GM18909 (cell line): ENCODE data around the gene CDY2A.
"Not testable (repeated sequence)": the region's sequence is repeated elsewhere in the genome, so short reads cannot be mapped to it uniquely, and the experiment has no call there.

Source experiments
- ATAC-seq: cut with Tn5 transposase; IDR thresholded peaks from one replicate; pipeline ENCODE4 v1.9.1; 2021; ENCODE audit warnings: mild to moderate bottlenecking; ENCODE audit not compliant: unreplicated experiment, poor library complexity

Gene CDY2A

GRCh38 chrY:18025487-18025886 lies at the start of gene CDY2A:
Gene CDY2A (plus strand): TSS chrY:18025787. CDS start chrY:18026115, 328 bp downstream.
- ATAC-seq: not testable (repeated sequence)

- not testable (repeated sequence) for ATAC-seq
Observed at GRCh38 chrY:17997586-17997985, 28.0 kb upstream of the CDY2A start.

- not testable (repeated sequence) for ATAC-seq
Observed at GRCh38 chrY:17998266-17998665, 27.3 kb upstream of the CDY2A start.

DNA sequence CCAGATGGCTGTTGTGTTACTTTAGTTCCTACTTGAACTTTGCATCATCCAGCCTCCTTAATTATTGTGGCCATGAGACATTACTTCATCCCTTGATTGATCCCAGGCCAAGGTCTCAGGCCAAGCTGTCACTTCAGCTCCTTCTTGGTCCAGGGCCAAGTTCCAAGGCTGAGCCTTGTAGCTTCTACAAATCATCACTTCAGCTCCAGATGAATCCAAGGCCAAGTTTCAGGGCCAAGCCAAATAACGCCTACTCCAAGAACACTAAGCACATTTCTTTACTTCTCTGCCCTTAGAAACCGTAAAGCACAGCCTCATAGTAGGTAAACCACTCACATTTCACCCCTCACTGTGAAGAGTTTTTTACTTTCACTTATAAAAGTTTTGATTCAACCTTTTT lies 1.7 kb upstream of the CDY2A start:
- not testable (repeated sequence) for ATAC-seq

- not testable (repeated sequence) for ATAC-seq
Observed at GRCh38 chrY:18028845-18029244, 3.3 kb downstream of the CDY2A start.

GRCh38 chrY:18030178-18030577 lies 4.6 kb downstream of the CDY2A start:
- ATAC-seq: not testable (repeated sequence)

- not testable (repeated sequence) for ATAC-seq
Observed at GRCh38 chrY:18034100-18034814, 8.7 kb downstream of the CDY2A start.

DNA sequence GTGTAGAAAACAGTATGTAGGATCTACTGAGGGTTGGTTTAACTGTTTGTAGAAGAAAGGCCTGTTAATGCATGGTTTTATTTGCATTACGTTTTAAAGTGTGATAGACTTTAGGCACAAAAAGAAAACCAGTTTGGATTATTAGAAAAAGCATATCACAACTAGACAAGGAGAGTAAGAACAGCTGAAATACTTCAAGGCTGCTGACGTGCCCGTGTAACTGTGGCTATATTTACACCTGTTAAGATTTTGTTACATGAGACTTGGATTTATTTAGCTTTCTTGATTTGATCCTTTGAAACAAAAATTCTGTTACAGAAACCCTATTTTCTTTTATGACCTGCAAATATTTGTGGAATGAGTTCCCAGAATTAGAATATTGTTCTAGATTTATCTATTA lies 9.3 kb downstream of the CDY2A start:
- not testable (repeated sequence) for ATAC-seq

- ATAC-seq: not testable (repeated sequence)
Observed at GRCh38 chrY:18044990-18045389, 19.4 kb downstream of the CDY2A start.

GRCh38 chrY:18048149-18049040 lies 22.8 kb downstream of the CDY2A start:
- ATAC-seq: not testable (repeated sequence)

DNA sequence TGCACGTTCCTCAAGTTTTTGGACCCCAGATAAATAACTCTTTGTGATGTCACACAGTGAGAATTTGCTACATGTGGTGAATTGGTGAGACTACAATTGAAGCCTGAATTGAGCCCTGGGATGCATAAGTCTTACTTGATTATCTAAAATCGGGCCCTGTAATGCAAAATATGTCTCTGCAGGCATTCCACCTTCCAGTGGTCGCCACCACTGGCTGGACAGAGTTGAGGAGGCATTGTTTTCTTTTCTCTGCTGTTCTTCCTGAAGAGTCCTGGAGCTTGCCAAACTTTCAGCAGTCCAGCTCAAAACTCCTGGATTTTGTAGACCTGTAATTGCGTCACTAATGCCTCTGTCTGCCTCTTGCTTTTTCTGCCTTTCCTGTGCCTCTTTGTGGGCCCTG lies 23.5 kb downstream of the CDY2A start:
- ATAC-seq: not testable (repeated sequence)

GRCh38 chrY:18056473-18056872 lies 30.9 kb downstream of the CDY2A start:
- ATAC-seq: not testable (repeated sequence)

DNA sequence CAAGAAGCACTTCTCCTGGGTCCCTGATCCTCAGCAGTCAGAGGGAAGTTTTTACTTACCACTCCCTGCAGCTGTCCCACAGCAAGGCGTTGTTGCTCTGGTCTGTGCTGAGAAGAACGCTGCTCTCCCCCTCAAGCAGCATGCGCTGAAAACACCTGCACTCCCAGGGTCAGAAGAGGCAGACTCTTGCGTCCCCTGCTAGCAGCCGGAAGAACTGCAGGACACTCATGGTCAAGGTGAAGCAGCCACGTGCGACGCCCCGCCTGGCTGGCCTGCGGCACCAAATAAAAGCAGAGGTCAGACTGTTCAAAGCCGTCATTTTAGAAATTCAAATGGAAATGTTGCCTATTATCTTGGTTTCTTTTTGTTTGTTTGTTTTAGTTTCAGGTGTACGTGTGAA lies 47.9 kb downstream of the CDY2A start:
- not testable (repeated sequence) for ATAC-seq
